Skin epidermis (tissue), 12 donors: ENCODE results near the gene LSM4.
A peak's percentile ranks its signal among the peaks of the same experiment; 100 is the strongest.
"Not testable (repeated sequence)": the region's sequence is repeated elsewhere in the genome, so short reads cannot be mapped to it uniquely, and the experiment has no call there.

Source experiments
- H3K27ac ChIP-seq, 21 experiments: fragments of 200-600 bp; sonication (generic) in 11 of 21; one replicate each; pipeline ENCODE4 v1.5.0; 2020; ENCODE audit warnings: mild to moderate bottlenecking in 3 of 21, inconsistent platforms in 2 of 21, moderate library complexity in 2 of 21
- H3K4me3 ChIP-seq, 7 experiments: fragments of 200-600 bp; sonication (generic) in 2 of 7; one replicate each; pipeline ENCODE4 v1.5.0; 2020; ENCODE audit warnings: inconsistent platforms in 2 of 7, mild to moderate bottlenecking in 2 of 7, moderate library complexity in 1 of 7

The LSM4 gene

DNA sequence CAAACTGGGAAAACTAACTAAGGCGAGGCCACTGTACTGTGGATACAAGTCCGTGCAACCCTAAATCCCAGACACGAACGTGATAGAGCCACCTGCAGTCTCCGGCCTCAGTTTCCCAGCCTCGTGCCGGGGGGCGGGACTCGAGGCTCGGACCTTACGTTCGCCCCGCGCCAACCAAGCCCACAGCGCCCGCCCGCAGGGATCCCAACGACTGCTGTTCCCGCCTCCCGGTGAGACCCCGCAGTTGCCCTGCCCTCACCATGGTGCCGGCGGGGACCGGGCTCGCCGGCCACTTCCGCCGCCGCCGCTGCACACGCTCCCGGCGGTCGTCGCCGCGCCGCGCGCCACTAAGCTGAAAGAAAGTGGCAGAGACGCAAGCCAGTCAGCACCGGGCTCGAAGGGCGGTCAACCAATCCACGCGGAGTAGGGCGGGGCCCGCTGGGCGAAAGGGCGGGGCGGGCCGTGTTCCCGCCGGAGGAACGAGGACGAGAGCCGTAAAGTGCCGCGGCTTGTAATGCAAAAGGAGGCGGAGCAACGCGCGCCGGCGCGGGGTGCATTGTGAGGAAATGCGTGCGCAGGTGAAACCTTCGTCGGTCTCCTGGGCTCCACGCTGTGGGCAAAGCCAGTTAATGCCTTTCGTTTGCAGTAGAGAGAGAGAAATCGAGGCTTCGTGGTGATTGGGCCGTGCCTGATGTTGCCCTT is at the start of gene LSM4:
LSM4 (minus strand) TSS at position 318 of the 702 bp plus-strand sequence; CDS start at position 262, 56 bp downstream.
- peak within 1 kb of the TSS; percentile 55 to 93 (median 73) for H3K4me3 ChIP-seq
- H3K27ac ChIP-seq = peak within 1 kb of the TSS; percentile 52 to 95 (median 90)

DNA sequence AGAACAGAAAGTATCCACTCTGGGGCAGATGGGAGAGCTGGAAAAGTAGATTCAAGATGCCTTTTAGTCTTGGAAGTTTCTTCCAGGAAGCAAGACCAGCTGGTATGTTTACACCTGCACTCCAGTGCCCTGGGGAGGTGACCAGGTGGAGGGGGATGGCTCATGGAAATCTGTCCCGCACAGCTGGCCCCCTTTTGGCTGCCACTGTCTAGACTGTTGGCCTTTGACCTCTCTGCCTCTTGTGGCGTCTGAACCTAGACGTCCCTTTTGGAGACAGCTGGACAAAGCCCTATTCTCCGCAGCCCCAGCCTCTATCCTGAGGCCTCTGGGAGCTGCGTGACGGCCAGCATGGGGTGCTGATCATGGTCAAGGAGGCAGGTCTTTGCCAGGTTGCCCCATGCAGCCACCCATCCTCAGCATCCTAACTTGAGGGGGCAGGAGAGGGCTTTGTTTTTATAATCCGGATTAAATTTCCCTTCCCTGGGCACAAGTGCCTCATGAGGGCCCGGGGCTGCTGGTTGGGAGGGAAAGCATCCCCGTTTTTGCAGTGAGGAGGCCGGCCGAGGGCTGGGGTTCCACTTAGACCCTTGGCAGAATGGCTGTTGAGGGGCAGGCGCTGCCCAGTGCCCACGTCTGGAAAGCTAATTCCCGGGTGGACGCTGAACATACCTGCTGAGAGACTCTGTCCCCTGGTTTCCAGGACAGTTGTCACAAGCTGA is 45.8 kb upstream of the LSM4 start:
- peak overlapping the region in 1 of 21 experiments; percentile 8 for H3K27ac ChIP-seq

DNA sequence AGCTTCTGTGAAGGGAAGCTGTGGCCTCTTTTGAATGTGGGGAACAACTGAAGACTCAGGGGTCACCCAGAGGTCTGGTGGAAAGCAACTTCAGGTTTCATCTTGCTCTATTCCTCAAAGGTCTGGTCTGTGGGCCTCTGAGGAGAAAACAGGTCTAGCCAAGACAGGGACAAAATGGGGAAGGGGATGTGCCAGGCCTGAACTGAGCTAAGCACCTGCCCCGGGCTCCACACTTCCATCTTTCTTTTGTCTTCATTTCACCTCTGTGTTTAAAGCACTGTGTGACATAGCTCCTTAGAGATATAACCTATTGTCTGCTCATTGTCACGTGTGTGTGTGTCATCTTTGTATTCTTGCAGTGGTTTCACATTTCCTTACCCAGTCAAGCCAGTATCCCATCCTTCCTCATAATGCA is 43.2 kb upstream of the LSM4 start:
- Histone ChIP-seq H3K4me3 (no peak overlapping the region), H3K27ac (peak overlapping the region in 13 of 21 experiments; percentile 7 to 81 (median 61))

More for the DNA sequence above, 45.8 kb upstream of the LSM4 start:
- H3K4me3 ChIP-seq = no peak overlapping the region

DNA sequence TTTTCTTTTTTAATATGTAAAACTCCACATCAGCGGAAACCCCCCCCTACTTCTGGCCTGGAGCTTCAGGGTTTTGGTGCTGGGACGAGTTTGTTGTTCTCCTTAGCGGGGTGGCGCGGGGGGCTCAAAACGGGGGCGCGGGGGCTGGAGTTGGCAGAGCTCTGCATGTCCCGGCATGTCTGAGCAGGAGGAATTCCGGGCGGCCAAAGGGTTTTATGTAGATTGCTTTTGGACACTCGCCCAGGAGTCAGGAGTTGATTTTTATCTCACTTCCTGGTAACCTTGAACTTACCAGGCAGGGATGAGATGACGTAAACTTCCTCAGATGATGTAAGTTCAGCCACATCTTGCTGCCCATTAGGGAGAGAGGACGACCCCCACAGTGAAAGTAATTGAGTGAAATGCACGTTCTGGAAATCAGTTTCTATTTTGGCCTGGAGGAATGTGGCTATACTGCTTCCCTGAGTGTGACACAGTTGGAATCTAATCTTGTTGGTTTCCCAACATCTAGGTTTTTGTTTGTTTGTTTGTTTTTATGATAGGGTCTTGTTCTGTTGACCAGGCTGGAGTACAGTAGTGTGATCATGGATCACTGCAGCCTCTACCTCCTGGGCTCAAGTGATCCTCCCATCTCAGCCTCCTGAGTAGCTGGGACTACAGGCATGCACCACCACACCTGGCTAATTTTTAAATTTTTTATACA is 42.1 kb upstream of the LSM4 start:
- Histone ChIP-seq H3K27ac (peak overlapping the region in 16 of 21 experiments; percentile 17 to 81 (median 63)), H3K4me3 (no peak overlapping the region)

DNA sequence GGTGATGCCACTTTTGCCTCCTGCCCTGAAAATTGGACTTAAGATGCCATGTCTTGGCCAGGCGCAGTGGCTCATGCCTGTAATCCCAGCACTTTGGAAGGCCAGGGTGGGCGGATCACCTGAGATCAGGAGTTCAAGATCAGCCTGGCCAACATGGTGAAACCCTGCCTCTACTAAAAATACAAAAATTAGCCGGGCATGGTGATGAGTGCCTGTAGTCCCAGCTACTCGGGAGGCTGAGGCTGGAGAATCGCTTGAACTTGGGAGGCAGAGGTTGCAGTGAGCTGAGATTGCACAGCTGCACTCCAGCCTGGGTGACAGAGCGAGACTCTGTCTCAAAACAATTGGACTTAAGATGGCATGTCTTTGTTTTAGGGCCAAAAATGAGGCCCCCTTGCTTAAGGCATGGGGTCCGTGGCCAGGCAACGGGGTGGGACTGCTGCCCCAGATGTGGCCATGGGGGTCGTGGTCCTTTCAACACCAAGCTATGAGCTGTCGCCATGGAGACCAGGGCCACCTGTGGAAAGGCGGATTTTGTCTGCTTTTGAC is 41.5 kb upstream of the LSM4 start:
- peak overlapping the region in 16 of 21 experiments; percentile 17 to 81 (median 57) for H3K27ac ChIP-seq
- H3K4me3 ChIP-seq = not testable (repeated sequence)

DNA sequence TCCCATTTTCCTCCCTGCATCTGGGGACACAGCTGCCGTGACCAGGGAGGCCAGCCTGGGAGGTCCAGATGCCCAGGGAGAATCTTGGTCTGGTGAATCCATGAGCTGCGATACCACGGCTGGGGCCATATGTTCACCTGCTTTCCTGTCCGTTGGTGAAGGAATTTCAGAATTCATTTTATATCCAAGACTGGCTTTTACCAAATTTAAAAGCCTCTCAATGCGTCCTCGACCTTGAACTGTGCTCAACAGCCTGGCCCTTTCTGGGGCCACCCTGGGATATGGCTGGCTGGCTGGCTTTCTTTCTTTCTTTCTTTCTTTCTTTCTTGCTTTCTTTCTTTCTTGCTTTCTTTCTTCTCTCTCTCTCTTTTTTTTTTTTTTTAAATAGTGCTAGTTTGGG is 40.9 kb upstream of the LSM4 start:
- H3K4me3 ChIP-seq = no peak overlapping the region
- H3K27ac ChIP-seq = peak overlapping the region in 5 of 21 experiments; percentile 16 to 81 (median 71)

DNA sequence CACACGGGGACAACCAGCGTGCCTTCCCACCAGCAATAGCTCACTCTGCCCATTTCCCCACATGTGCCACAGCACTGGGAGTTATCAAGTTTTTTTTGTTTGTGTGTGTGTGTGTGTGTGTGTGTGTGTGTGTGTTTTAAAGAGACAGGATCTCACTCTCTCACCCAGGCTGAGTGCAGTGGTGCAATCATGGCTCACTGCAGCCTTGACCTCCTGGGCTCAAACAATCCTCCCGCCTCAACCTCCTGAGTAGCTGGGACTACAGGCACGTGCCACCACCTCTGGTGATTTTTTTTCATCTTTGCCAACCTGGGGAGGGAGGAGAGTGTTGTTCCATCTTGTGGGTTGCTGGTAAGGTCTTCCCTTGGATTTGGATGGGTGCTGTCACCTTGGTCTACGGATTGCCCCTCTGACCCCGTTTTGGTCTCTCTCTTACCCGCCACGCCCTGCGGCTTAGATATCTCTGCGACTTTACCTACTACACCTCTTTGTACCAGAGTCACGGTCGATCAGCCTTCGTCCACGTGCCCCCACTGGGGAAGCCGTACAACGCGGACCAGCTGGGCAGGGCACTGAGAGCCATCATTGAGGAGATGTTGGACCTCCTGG is 40.2 kb upstream of the LSM4 start:
- H3K4me3 ChIP-seq = no peak overlapping the region
- peak overlapping the region in 4 of 21 experiments; percentile 16 to 80 (median 46) for H3K27ac ChIP-seq

DNA sequence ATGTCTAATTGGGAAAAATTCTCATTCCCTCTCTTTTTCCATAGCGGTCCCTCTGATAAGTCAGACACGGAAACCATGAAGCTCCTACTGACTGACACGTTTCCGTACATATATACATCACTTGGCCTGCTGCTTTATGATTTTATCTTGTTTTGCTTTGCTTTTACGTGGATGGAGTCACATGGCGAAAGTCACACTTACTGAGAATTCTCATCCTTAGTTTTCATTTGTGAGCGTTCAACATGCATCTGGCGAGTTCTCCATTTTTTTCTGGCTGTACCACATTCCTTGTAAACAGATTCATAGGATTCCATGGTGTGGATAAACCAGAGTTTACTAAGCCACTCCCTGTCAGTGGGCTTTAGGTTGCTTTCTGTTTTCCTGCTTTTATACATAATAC is 38.8 kb upstream of the LSM4 start:
- no peak overlapping the region for H3K4me3 ChIP-seq
- H3K27ac ChIP-seq = no peak overlapping the region

DNA sequence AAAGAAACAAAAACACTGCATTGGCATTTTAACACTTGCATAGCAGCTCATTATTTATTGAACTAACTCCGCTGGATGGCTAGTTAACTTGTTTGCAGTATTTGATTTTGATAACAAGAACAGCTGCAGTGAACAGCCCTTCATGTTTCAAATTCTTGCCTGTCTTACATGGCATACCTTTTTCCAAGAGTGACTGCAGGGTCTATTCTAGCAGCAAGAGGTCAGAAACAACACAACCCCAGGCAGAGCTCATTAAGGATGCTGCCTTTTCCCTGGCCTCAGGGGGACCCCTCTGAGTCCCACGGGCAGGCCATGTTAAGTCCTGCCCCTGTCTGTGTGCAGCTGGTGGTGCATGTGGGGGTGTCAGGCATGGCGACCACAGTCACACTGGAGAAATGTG is 34.2 kb upstream of the LSM4 start:
- Histone ChIP-seq H3K27ac (no peak overlapping the region), H3K4me3 (no peak overlapping the region)

DNA sequence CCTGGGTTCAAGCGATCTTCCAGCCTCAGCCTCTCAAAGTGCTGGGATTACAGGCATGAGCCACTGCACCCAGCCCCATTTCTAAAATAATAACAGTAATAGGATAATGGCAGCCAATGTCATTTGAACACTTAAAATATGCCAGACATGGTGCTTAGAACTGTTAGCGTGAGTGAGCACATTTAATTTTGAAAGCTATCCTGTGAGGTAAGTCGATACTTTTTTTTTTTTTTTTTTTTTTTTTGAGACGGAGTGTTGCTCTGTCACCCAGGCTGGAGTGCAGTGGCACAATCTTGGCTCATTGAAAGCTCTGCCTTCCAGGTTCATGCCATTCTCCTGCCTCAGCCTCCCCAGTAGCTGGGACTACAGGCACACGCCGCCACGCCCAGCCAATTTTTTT is 31.9 kb upstream of the LSM4 start:
- not testable (repeated sequence) for H3K4me3 ChIP-seq, H3K27ac ChIP-seq

DNA sequence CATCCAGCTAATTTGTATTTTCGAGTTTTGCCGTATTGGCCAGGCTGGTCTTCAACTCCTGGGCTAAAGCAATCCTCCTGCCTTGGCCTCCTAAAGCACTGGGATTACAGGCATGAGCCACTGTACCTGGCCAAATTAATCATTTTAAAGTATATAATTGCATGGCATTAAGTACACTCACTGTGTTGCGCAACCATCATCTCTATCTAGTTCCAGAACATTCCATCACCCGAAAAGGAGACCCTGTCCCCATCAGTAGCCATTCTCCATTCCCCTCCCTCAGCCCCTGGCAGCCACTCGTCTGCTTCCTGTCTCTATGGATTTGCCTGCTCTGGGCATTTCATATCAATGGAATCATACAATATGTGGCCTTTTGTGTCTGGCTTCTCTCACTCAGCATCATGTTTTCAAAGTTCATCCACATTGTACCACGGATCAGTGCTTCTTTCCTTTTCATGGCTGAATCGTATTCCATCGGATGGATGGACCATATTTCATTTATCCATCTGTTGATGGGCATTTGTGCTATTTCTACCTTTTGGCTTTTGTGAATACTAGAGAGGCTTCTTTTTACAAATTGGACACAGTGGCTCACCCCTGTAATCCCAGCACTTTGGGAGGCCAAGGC is 30.6 kb upstream of the LSM4 start:
- Histone ChIP-seq H3K4me3 (no peak overlapping the region), H3K27ac (no peak overlapping the region)

DNA sequence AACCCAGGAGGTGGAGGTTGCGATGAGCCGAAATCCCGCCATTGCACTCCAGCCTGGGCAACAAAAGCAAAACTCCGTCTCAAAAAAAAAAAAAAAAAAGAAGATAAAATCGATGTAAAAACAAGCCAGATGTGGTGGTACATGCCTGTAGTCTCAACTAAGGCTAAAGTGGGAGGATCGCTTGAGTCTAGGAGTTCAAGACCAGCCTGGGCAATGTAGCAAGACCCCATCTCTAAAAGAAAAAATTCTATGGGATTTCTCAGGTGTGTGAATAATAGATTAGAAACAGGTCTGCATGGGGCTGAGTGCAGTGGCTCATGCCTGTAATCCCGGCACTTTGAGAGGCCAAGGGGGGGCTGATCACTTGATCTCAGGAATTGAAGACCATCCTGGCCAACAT is 28.7 kb upstream of the LSM4 start:
- Histone ChIP-seq H3K27ac (no peak overlapping the region), H3K4me3 (no peak overlapping the region)

DNA sequence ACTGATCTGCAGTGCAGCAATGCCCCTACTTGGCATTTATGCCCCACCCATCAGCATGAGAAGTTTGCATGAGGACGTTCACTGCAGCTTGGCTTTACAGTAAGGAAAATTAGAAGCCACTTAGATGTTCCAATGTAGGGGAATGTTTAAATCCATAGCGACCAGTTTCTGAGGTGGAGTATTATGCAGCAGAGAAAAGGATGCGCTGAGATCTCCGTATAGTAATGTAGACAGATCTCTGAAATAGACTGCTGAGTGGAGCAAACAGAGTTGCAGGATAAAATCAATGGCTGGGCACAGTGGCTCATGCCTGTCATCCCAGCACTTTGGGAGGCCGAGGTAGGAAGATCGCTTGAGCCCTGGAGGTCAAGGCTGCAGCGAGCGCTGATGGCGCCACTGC is 27.6 kb upstream of the LSM4 start:
- Histone ChIP-seq H3K27ac (no peak overlapping the region), H3K4me3 (no peak overlapping the region)

DNA sequence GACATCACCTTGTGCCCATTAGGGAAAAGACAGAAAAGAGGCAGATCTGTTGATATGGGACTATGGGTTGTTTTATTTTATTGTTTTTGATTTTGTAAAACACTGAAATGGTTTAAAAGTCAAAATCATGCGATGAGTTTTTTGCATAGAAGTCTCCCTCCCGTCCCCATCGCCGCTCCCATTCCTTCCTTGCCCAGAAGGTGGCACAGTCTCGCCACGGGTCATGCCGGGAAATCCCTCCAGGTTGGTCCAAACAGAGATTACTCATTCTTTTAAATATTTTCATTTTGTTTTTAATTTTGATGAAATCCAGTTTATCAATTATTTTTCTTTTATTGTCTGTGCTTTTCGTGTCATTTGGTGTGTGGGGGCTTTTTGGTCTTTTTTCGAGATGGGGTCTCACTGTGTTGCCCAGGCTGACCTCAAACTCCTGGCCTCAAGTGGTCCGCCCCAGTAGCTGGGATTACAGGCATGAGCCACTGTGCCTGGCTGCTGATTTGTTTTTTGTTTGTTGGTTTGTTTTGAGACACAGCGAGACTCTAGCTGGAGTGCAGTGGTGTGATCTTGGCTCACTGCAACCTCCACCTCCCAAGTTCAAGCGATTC is 26.8 kb upstream of the LSM4 start:
- Histone ChIP-seq H3K27ac (no peak overlapping the region), H3K4me3 (no peak overlapping the region)

DNA sequence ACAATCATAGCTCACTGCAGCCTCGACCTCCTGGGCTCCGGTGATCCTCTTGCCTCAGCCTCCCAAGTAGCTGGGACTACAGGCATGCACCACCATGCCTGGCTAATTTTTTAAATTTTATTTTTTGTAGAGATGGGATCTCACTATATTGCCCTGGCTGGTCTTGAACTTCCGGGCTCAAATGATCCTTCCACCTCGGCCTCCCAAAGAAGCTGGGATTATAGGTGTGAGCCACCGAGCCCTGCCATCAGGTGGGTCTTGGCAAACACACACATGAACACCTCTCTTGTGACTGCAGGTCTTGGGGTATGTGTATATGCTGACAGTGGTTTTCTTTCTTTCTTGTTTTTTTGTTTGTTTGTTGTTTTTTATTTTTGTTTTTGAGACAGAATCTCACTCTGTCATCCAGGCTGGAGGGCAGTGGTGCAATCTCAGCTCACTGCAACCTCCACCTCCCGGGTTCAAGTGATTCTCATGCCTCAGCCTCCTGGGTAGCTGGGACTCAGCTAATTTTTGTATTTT is 26.0 kb upstream of the LSM4 start:
- not testable (repeated sequence) for H3K4me3 ChIP-seq, H3K27ac ChIP-seq

DNA sequence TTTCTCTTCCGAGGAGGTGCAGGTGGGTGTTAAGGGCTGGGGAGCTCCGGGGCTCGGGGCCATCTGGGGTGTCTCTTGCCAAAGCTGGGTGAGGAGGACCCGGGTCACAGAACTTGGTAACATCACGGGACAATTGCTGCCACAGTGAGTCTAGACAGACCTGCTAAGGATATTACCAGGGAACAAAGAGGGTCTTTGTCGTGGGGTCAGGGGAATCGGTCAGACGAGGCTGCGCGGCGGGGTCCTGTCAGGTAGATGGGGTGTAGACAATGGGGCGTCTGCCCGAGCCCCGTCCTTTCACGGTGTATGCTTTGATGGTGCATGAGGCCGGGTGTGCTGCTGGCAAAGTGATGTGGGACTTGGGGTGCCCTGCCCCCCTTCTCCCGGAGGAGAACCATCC is 25.3 kb upstream of the LSM4 start:
- Histone ChIP-seq H3K4me3 (no peak overlapping the region), H3K27ac (no peak overlapping the region)

DNA sequence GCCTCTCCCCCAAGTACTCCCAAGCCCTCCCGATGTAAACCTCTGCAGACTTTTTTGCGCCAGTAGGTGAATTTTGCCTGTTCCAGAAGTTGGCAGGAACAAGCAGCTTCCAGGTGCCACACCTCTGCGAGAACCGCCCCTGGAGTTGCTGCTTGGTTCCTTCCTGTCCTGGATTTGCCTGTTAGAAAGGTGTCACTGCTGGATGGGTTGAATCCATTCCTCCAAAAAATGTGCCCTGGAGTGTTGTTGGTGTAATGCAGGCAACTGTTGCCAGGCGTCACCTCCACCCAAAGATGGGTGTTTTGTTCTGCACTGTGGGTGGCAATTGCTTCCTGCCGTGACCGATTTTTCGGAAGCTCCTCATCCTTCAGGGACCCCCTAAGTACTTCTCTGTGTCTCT is 23.2 kb upstream of the LSM4 start:
- no peak overlapping the region for H3K4me3 ChIP-seq
- no peak overlapping the region for H3K27ac ChIP-seq

DNA sequence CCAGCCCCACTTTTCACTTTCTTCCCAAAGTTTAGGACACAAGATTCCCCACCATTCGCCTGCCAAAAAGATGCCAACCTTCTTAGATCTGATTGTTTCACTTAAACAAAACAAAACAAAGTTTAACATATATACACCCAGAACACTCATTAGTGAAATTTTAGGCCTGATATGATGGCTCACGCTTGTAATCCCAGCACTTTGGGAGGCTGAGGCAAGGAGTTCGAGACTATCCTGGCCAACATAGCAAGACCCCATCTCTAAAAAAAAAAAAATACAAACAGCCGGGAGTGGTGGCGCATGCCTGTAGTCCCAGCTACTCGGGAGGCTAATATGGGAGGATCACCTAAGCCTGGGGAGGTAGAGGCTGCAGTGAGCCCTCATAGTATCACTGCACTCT is 22.4 kb upstream of the LSM4 start:
- Histone ChIP-seq H3K4me3 (no peak overlapping the region), H3K27ac (no peak overlapping the region)

DNA sequence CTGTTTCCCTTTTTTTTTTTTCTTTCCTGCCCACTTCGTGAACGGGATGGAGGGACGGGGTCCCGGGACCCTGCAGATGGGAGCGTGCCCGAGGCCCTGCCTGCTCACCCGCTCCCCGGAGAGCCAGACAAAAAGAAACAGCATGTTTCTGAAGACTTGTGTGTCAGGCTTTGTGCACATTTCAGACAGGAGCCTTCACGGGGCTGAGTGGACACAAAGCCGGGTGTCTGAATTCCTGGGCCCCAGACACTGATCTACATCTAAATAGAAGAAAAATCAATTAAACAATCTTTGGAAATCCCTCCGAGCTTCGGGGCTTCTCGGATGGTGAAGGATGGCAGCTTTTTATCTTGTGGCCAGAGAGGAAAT is 21.7 kb upstream of the LSM4 start:
- H3K4me3 ChIP-seq = no peak overlapping the region
- no peak overlapping the region for H3K27ac ChIP-seq
